Skin epidermis (tissue), 12 donors: ENCODE data around the gene ARHGEF12.

Experiments
- H3K27ac ChIP-seq, 21 experiments: fragments of 200-600 bp; sonication (generic) in 11 of 21; one replicate each; pipeline ENCODE4 v1.5.0; 2020; ENCODE audit warnings: mild to moderate bottlenecking in 3 of 21, inconsistent platforms in 2 of 21, moderate library complexity in 2 of 21
- H3K4me3 ChIP-seq, 7 experiments: fragments of 200-600 bp; sonication (generic) in 2 of 7; one replicate each; pipeline ENCODE4 v1.5.0; 2020; ENCODE audit warnings: inconsistent platforms in 2 of 7, mild to moderate bottlenecking in 2 of 7, moderate library complexity in 1 of 7

ARHGEF12 gene

GRCh38 chr11:120335908-120336640, at the start of gene ARHGEF12:
Gene ARHGEF12, plus strand, starts transcription at chr11:120336413. Its CDS starts 831 bp downstream, at chr11:120337244.
- Histone ChIP-seq H3K27ac (peak within 1 kb of the TSS; percentile 71 to 99 (median 96)), H3K4me3 (peak within 1 kb of the TSS; percentile 61 to 93 (median 78))

GRCh38 chr11:120288021-120288420, 48.2 kb upstream of the ARHGEF12 start:
- H3K4me3 ChIP-seq, result no peak overlapping the region
- H3K27ac ChIP-seq, result no peak overlapping the region

GRCh38 chr11:120289426-120289825, 46.8 kb upstream of the ARHGEF12 start:
- no peak overlapping the region for H3K4me3 ChIP-seq
- H3K27ac ChIP-seq, result no peak overlapping the region

GRCh38 chr11:120290956-120291355, 45.3 kb upstream of the ARHGEF12 start:
- Histone ChIP-seq H3K27ac (peak overlapping the region in 1 of 21 experiments; percentile 17), H3K4me3 (no peak overlapping the region)

- Histone ChIP-seq H3K4me3 (no peak overlapping the region), H3K27ac (peak overlapping the region in 17 of 21 experiments; percentile 2 to 86 (median 61))
Observed at GRCh38 chr11:120293038-120293800, 43.0 kb upstream of the ARHGEF12 start.

GRCh38 chr11:120294096-120294495, 42.1 kb upstream of the ARHGEF12 start:
- Histone ChIP-seq H3K4me3 (no peak overlapping the region), H3K27ac (peak overlapping the region in 16 of 21 experiments; percentile 19 to 86 (median 58))

- H3K27ac ChIP-seq, result peak overlapping the region in 11 of 21 experiments; percentile 19 to 86 (median 73)
Observed at GRCh38 chr11:120295099-120295498, 41.1 kb upstream of the ARHGEF12 start.

GRCh38 chr11:120296554-120296953, 39.7 kb upstream of the ARHGEF12 start:
- no peak overlapping the region for H3K4me3 ChIP-seq
- H3K27ac ChIP-seq, result no peak overlapping the region

More at GRCh38 chr11:120295099-120295498, 41.1 kb upstream of the ARHGEF12 start:
- no peak overlapping the region for H3K4me3 ChIP-seq

- Histone ChIP-seq H3K27ac (peak overlapping the region in 2 of 21 experiments; percentile 20 to 23), H3K4me3 (no peak overlapping the region)
Observed at GRCh38 chr11:120298461-120298860, 37.8 kb upstream of the ARHGEF12 start.

GRCh38 chr11:120302001-120302805, 34.0 kb upstream of the ARHGEF12 start:
- no peak overlapping the region for H3K4me3 ChIP-seq
- H3K27ac ChIP-seq, result peak overlapping the region in 16 of 21 experiments; percentile 9 to 72 (median 59)

GRCh38 chr11:120303004-120303637, 33.1 kb upstream of the ARHGEF12 start:
- Histone ChIP-seq H3K4me3 (no peak overlapping the region), H3K27ac (peak overlapping the region in 13 of 21 experiments; percentile 5 to 67 (median 54))

GRCh38 chr11:120304526-120304925, 31.7 kb upstream of the ARHGEF12 start:
- no peak overlapping the region for H3K4me3 ChIP-seq

GRCh38 chr11:120305286-120305685, 30.9 kb upstream of the ARHGEF12 start:
- Histone ChIP-seq H3K4me3 (no peak overlapping the region), H3K27ac (peak overlapping the region in 4 of 21 experiments; percentile 26 to 54 (median 29))

More at GRCh38 chr11:120304526-120304925, 31.7 kb upstream of the ARHGEF12 start:
- peak overlapping the region in 6 of 21 experiments; percentile 21 to 54 (median 44) for H3K27ac ChIP-seq

GRCh38 chr11:120306519-120307242, 29.5 kb upstream of the ARHGEF12 start:
- Histone ChIP-seq H3K27ac (peak overlapping the region in 8 of 21 experiments; percentile 5 to 54 (median 30)), H3K4me3 (no peak overlapping the region)

- H3K27ac ChIP-seq, result peak overlapping the region in 2 of 21 experiments; percentile 5 to 35
- no peak overlapping the region for H3K4me3 ChIP-seq
Observed at GRCh38 chr11:120307476-120307875, 28.7 kb upstream of the ARHGEF12 start.

- H3K27ac ChIP-seq, result no peak overlapping the region
- no peak overlapping the region for H3K4me3 ChIP-seq
Observed at GRCh38 chr11:120308081-120308480, 28.1 kb upstream of the ARHGEF12 start.

GRCh38 chr11:120310870-120311269, 25.3 kb upstream of the ARHGEF12 start:
- Histone ChIP-seq H3K4me3 (no peak overlapping the region), H3K27ac (peak overlapping the region in 1 of 21 experiments; percentile 23)

- Histone ChIP-seq H3K4me3 (no peak overlapping the region), H3K27ac (peak overlapping the region in 13 of 21 experiments; percentile 2 to 89 (median 23))
Observed at GRCh38 chr11:120314861-120315260, 21.4 kb upstream of the ARHGEF12 start.
